WTC11 (cell line): ENCODE measurements around the gene LAMA3. TPM values are rescaled to one million over a fixed set of nuclear protein-coding genes. Genes with fewer than 3 reads are reported as not detected.

Experiments
- ATAC-seq: fragments of 200-7000 bp; cut with Tn5 transposase; 2 replicates; pipeline ENCODE4 v1.10.0; 2021; ENCODE audit warnings: mild to moderate bottlenecking, moderate library complexity
- CTCF ChIA-PET: fragments of 300-600 bp; sonication (Branson Sonifier 250); formaldehyde crosslinking; loops from one replicate; lab custom pipeline; 2021; ENCODE audit warnings: antibody characterized with exemption; lab: Charles Lee
- POLR2A ChIA-PET: fragments of 350-600 bp; sonication (Branson Sonifier 250); formaldehyde crosslinking; loops from one replicate; lab custom pipeline; 2021; ENCODE audit warnings: antibody characterized with exemption; lab: Charles Lee
- DNase-seq: peaks from one replicate; pipeline ENCODE4 v3.0.0; 2021; ENCODE audit warnings: low spot score
- H3K27ac Mint-ChIP-seq: 2 replicates; pipeline ENCODE4 v1.8.0; 2021; ENCODE audit warnings: mixed read lengths
- H3K27me3 Mint-ChIP-seq: 2 replicates; pipeline ENCODE4 v1.8.0; 2021; ENCODE audit warnings: low read depth, mild to moderate bottlenecking, moderate library complexity, mixed read lengths
- H3K36me3 Mint-ChIP-seq: 2 replicates; pipeline ENCODE4 v1.8.0; 2021; ENCODE audit warnings: mixed read lengths
- H3K4me1 Mint-ChIP-seq: 2 replicates; pipeline ENCODE4 v1.8.0; 2022; ENCODE audit warnings: mixed read lengths
- H3K4me3 Mint-ChIP-seq: 2 replicates; pipeline ENCODE4 v1.8.0; 2021; ENCODE audit warnings: mild to moderate bottlenecking, moderate library complexity, mixed read lengths
- H3K9me3 Mint-ChIP-seq: 2 replicates; pipeline ENCODE4 v1.8.0; 2021; ENCODE audit warnings: mixed read lengths
- AR ChIP-seq: fragments of 250-450 bp; sonication (Bioruptor Pico); IDR thresholded peaks from 2 replicates; pipeline ENCODE4 v1.9.0; 2021; ENCODE audit warnings: mild to moderate bottlenecking
- ATF1 ChIP-seq: sonication (generic); formaldehyde crosslinking; IDR thresholded peaks from 2 replicates; pipeline ENCODE4 v1.8.1; 2023; ENCODE audit warnings: mild to moderate bottlenecking, moderate library complexity, missing genetic modification reagents
- CBFB ChIP-seq: sonication (generic); formaldehyde crosslinking; IDR thresholded peaks from 2 replicates; pipeline ENCODE4 v1.8.1; 2022; ENCODE audit warnings: mild to moderate bottlenecking, low read depth, missing genetic modification reagents
- CREB1 ChIP-seq: sonication (generic); formaldehyde crosslinking; IDR thresholded peaks from 2 replicates; pipeline ENCODE4 v1.8.0; 2023; ENCODE audit warnings: mild to moderate bottlenecking, missing genetic modification reagents
- CTCF ChIP-seq: fragments of 200-600 bp; IDR thresholded peaks from 2 replicates; pipeline ENCODE4 v1.8.0; 2022; ENCODE audit warnings: antibody characterized with exemption
- ESRRA ChIP-seq: sonication (generic); formaldehyde crosslinking; IDR thresholded peaks from 2 replicates; pipeline ENCODE4 v1.8.1; 2022; ENCODE audit warnings: mild to moderate bottlenecking, missing genetic modification reagents, borderline replicate concordance
- GABPB1 ChIP-seq: sonication (generic); formaldehyde crosslinking; IDR thresholded peaks from 2 replicates; pipeline ENCODE4 v1.8.1; 2023; ENCODE audit warnings: mild to moderate bottlenecking, missing genetic modification reagents
- JUN ChIP-seq: sonication (generic); formaldehyde crosslinking; IDR thresholded peaks from 2 replicates; pipeline ENCODE4 v1.8.0; 2023; ENCODE audit warnings: mild to moderate bottlenecking, missing genetic modification reagents
- MXD4 ChIP-seq: fragments of 250-450 bp; sonication (Bioruptor Pico); IDR thresholded peaks from 2 replicates; pipeline ENCODE4 v1.8.0; 2021; ENCODE audit warnings: mild to moderate bottlenecking, moderate library complexity, borderline replicate concordance
- MYBL2 ChIP-seq: sonication (generic); formaldehyde crosslinking; IDR thresholded peaks from 2 replicates; pipeline ENCODE4 v1.8.1; 2023; ENCODE audit warnings: mild to moderate bottlenecking, moderate library complexity, missing genetic modification reagents
- NR3C1 ChIP-seq: sonication (generic); formaldehyde crosslinking; conservative IDR thresholded peaks from 2 replicates; pipeline ENCODE4 v1.8.1; 2023; ENCODE audit warnings: low read depth, mild to moderate bottlenecking, missing genetic modification reagents
- RELA ChIP-seq: sonication (generic); formaldehyde crosslinking; IDR thresholded peaks from 2 replicates; pipeline ENCODE4 v1.8.1; 2022; ENCODE audit warnings: missing genetic modification reagents, mild to moderate bottlenecking, borderline replicate concordance
- SOX15 ChIP-seq: fragments of 250-450 bp; sonication (Bioruptor Pico); IDR thresholded peaks from 2 replicates; pipeline ENCODE4 v1.9.0; 2021; ENCODE audit warnings: mild to moderate bottlenecking
- ZBTB21 ChIP-seq: sonication (generic); formaldehyde crosslinking; IDR thresholded peaks from 2 replicates; pipeline ENCODE4 v1.8.1; 2023; ENCODE audit warnings: mild to moderate bottlenecking, missing genetic modification reagents, borderline replicate concordance
- ZNF219 ChIP-seq: sonication (generic); formaldehyde crosslinking; IDR thresholded peaks from 2 replicates; pipeline ENCODE4 v1.8.0; 2023; ENCODE audit warnings: missing genetic modification reagents, mild to moderate bottlenecking, borderline replicate concordance
- ZNF317 ChIP-seq: sonication (generic); formaldehyde crosslinking; IDR thresholded peaks from 2 replicates; pipeline ENCODE4 v1.8.1; 2023; ENCODE audit warnings: low read depth, mild to moderate bottlenecking, moderate library complexity, missing genetic modification reagents, borderline replicate concordance
- ZNF512 ChIP-seq: sonication (generic); formaldehyde crosslinking; IDR thresholded peaks from 2 replicates; pipeline ENCODE4 v1.8.1; 2022; ENCODE audit warnings: missing genetic modification reagents, borderline replicate concordance
- total RNA-seq: library from RNA; stranded (reverse); gene quantifications from 3 replicates; pipeline ENCODE4 v1.2.3, GENCODE V29; 2021
- TF ChIP-seq, protein P1 (sequence below): sonication (generic); formaldehyde crosslinking; IDR thresholded peaks from 2 replicates; pipeline ENCODE4 v1.8.1; 2023; ENCODE audit warnings: mild to moderate bottlenecking, missing genetic modification reagents, moderate library complexity
- TF ChIP-seq, protein P2 (sequence below): sonication (generic); formaldehyde crosslinking; IDR thresholded peaks from 2 replicates; pipeline ENCODE4 v1.8.1; 2023; ENCODE audit warnings: mild to moderate bottlenecking, missing genetic modification reagents
- TF ChIP-seq, protein P3 (sequence below): sonication (generic); formaldehyde crosslinking; IDR thresholded peaks from 2 replicates; pipeline ENCODE4 v1.8.0; 2022; ENCODE audit warnings: mild to moderate bottlenecking, missing genetic modification reagents
- TF ChIP-seq, protein P4 (sequence below): sonication (generic); formaldehyde crosslinking; IDR thresholded peaks from 2 replicates; pipeline ENCODE4 v1.8.0; 2022; ENCODE audit warnings: mild to moderate bottlenecking, missing genetic modification reagents
- TF ChIP-seq, protein P5 (sequence below): fragments of 250-450 bp; sonication (Bioruptor Pico); IDR thresholded peaks from 2 replicates; pipeline ENCODE4 v1.9.0; 2021; ENCODE audit warnings: moderate library complexity, mild to moderate bottlenecking, inconsistent platforms, borderline replicate concordance

Gene LAMA3
- total RNA-seq, 1 experiment from 2014 or later: 0.83 TPM

DNA sequence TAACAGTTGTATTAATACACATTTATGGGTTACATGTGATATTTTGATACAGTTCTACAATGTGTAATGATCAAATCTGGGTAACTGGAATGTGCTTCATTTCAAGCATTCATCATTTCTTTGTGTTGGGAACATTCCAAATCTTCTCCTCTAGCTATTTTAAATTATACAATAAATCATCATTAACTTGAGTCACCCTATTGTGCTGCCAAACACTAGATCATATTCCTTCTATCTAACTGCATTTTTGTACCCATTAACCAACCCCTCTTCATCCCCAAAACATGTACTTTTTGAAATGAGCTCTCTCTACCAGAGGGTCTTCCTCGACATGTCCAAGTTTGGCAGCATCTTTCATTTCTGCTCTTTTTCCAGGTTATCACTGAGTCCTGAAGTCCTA, 244.2 kb downstream of the LAMA3 start (continued):
- TF ChIP-seq, protein P1, sequence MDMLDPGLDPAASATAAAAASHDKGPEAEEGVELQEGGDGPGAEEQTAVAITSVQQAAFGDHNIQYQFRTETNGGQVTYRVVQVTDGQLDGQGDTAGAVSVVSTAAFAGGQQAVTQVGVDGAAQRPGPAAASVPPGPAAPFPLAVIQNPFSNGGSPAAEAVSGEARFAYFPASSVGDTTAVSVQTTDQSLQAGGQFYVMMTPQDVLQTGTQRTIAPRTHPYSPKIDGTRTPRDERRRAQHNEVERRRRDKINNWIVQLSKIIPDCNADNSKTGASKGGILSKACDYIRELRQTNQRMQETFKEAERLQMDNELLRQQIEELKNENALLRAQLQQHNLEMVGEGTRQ (CRISPR knock-in tag): no peak
- no peak for TF ChIP-seq ATF1 (CRISPR knock-in tag)
- TF ChIP-seq CREB1: no peak

- ChIA-PET POLR2A (no interaction called here), CTCF (interaction anchor here (1.7 kb wide), 1 partner anchor 16 kb away, joined by 6 read pairs; no protein-coding TSS in a partner anchor)
- DNase-seq: no peak
- TF ChIP-seq, protein P2, sequence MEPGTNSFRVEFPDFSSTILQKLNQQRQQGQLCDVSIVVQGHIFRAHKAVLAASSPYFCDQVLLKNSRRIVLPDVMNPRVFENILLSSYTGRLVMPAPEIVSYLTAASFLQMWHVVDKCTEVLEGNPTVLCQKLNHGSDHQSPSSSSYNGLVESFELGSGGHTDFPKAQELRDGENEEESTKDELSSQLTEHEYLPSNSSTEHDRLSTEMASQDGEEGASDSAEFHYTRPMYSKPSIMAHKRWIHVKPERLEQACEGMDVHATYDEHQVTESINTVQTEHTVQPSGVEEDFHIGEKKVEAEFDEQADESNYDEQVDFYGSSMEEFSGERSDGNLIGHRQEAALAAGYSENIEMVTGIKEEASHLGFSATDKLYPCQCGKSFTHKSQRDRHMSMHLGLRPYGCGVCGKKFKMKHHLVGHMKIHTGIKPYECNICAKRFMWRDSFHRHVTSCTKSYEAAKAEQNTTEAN: no peak
- no peak for TF ChIP-seq ZBTB21
- TF ChIP-seq ESRRA (CRISPR knock-in tag): no peak
- no peak for TF ChIP-seq CBFB
- TF ChIP-seq, protein P3, sequence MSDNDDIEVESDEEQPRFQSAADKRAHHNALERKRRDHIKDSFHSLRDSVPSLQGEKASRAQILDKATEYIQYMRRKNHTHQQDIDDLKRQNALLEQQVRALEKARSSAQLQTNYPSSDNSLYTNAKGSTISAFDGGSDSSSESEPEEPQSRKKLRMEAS (CRISPR knock-in tag): no peak
- TF ChIP-seq, protein P4, sequence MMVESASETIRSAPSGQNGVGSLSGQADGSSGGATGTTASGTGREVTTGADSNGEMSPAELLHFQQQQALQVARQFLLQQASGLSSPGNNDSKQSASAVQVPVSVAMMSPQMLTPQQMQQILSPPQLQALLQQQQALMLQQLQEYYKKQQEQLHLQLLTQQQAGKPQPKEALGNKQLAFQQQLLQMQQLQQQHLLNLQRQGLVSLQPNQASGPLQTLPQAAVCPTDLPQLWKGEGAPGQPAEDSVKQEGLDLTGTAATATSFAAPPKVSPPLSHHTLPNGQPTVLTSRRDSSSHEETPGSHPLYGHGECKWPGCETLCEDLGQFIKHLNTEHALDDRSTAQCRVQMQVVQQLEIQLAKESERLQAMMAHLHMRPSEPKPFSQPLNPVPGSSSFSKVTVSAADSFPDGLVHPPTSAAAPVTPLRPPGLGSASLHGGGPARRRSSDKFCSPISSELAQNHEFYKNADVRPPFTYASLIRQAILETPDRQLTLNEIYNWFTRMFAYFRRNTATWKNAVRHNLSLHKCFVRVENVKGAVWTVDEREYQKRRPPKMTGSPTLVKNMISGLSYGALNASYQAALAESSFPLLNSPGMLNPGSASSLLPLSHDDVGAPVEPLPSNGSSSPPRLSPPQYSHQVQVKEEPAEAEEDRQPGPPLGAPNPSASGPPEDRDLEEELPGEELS: no peak
- TF ChIP-seq NR3C1 (CRISPR knock-in tag): no peak
- no peak for TF ChIP-seq MYBL2 (CRISPR knock-in tag)
- Mint-ChIP-seq H3K4me1 (peaks cover 10% of the 10 kb centered on the region), H3K27me3 (no peaks in the 10 kb centered on the region), H3K36me3 (no peaks in the 10 kb centered on the region), H3K4me3 (no peak overlapping the region), H3K9me3 (no peaks in the 10 kb centered on the region), H3K27ac (no peak overlapping the region)
- no peak for ATAC-seq
These were observed 245.0 kb downstream of the LAMA3 start for GRCh38 chr18:23934252-23934651.

- POLR2A ChIA-PET: no interaction called here
- Mint-ChIP-seq H3K27me3 (no peaks in the 10 kb centered on the region), H3K9me3 (no peaks in the 10 kb centered on the region), H3K36me3 (no peaks in the 10 kb centered on the region), H3K4me3 (no peak overlapping the region), H3K4me1 (peaks cover 10% of the 10 kb centered on the region), H3K27ac (no peak overlapping the region)
- DNase-seq (no peak), ATAC-seq (no peak)
- CTCF ChIA-PET: interaction anchor here (1.7 kb wide), 1 partner anchor 16 kb away, joined by 6 read pairs; no protein-coding TSS in a partner anchor
- TF ChIP-seq GABPB1 (CRISPR knock-in tag) (no peak), ZNF219 (CRISPR knock-in tag) (no peak), SOX15 (CRISPR knock-in tag) (no peak), AR (CRISPR knock-in tag) (no peak), ZNF512 (CRISPR knock-in tag) (no peak), RELA (CRISPR knock-in tag) (no peak), CTCF (no peak), MXD4 (CRISPR knock-in tag) (no peak), JUN (CRISPR knock-in tag) (no peak), CREB1 (no peak), ZNF317 (CRISPR knock-in tag) (no peak), MYBL2 (CRISPR knock-in tag) (no peak)
- TF ChIP-seq, protein P5, sequence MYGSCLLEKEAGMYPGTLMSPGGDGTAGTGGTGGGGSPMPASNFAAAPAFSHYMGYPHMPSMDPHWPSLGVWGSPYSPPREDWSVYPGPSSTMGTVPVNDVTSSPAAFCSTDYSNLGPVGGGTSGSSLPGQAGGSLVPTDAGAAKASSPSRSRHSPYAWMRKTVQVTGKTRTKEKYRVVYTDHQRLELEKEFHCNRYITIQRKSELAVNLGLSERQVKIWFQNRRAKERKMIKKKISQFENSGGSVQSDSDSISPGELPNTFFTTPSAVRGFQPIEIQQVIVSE (CRISPR knock-in tag): no peak
These were observed 245.6 kb downstream of the LAMA3 start for GRCh38 chr18:23934863-23935262.
